Measurements from ENCODE around the gene RBFOX2. TPM values are rescaled to one million over a fixed set of nuclear protein-coding genes. Genes with fewer than 3 reads are reported as not detected.
"Not testable (repeated sequence)": the region's sequence is repeated elsewhere in the genome, so short reads cannot be mapped to it uniquely, and the experiment has no call there.

RBFOX2 gene
- polyA plus RNA-seq, 2 of the 4 experiments (the other 2 are of a cell fraction) = 30.3 to 77.7 TPM

DNA sequence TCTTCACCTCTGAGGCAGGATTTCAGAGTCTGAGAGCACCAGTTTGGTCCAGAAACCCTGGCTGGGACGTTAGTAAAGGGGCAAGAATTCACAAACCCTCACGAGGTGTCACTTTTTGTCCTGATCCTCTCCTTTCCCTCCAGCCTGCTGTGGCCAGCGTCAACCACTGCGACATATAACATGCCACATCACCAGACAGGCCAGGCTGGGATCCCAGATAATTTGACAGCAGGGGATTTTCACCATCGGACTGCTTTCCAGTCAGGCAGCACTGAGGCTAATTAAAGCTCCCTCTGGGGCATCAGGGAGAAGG lies 36.8 kb upstream of the RBFOX2 start (continued):
- TF ChIP-seq BCL3 (IDR thresholded peaks at IDR 0.05) = no peak
- TF ChIP-seq, protein P1, sequence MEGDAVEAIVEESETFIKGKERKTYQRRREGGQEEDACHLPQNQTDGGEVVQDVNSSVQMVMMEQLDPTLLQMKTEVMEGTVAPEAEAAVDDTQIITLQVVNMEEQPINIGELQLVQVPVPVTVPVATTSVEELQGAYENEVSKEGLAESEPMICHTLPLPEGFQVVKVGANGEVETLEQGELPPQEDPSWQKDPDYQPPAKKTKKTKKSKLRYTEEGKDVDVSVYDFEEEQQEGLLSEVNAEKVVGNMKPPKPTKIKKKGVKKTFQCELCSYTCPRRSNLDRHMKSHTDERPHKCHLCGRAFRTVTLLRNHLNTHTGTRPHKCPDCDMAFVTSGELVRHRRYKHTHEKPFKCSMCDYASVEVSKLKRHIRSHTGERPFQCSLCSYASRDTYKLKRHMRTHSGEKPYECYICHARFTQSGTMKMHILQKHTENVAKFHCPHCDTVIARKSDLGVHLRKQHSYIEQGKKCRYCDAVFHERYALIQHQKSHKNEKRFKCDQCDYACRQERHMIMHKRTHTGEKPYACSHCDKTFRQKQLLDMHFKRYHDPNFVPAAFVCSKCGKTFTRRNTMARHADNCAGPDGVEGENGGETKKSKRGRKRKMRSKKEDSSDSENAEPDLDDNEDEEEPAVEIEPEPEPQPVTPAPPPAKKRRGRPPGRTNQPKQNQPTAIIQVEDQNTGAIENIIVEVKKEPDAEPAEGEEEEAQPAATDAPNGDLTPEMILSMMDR (IDR thresholded peaks at IDR 0.05) = no peak
- no peak for TF ChIP-seq GATA3 (IDR thresholded peaks at IDR 0.05; ENCODE audit: borderline replicate concordance)

DNA sequence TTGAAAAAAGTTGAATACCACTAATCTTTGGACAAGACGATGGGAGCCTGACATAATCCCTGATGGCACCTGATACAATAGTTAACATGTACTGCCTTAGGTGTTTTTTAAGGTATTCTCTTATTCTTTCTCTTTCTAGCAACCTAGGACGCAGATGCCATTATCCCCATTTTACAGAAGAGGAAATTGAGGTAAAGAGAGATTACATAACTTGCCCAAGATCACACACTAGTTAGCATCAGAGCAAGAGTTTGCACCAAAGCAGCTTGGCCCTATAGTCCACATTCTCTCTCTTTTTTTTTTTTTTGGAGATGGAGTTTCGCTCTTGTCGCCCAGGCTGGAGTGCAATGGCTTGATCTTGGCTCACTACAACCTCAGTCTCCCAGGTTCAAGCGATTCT lies 35.7 kb upstream of the RBFOX2 start:
- peaks cover 5% of the 10 kb centered on the region; the same call in 2 of the 3 replicates for H3K4me1 ChIP-seq
- DNase-seq (ENCODE audit: low read depth in 1 of 2, low spot score in 1 of 2) = no peak
- no peak for ATAC-seq
- H3K4me3 ChIP-seq = no peak overlapping the region
- POLR2A ChIA-PET = interaction anchor here (1.6 to 2.3 kb wide), 2 partner anchors 12 to 36 kb away, joined by 4 to 27 read pairs; partner anchors contain the start of gene RBFOX2
- TF ChIP-seq MAFK (IDR thresholded peaks at IDR 0.05; ENCODE audit: partially characterized antibody) (no peak), PBX3 (IDR thresholded peaks at IDR 0.05) (no peak)
- no peak overlapping the region for H3K27ac ChIP-seq
- FAIRE-seq = no peak
- CTCF ChIA-PET = interaction anchor here (1.6 to 5.1 kb wide), 7 partner anchors 8 to 139 kb away, joined by 6 to 85 read pairs (median 46); partner anchors contain the start of gene RBFOX2
- 92% methylated on average over 5 of the region's 5 CpGs for WGBS (ENCODE audit: missing lambda C conversion rate)
- no peak overlapping the region for H3K4me2 ChIP-seq
- no peaks in the 10 kb centered on the region for H3K9me3 ChIP-seq

DNA sequence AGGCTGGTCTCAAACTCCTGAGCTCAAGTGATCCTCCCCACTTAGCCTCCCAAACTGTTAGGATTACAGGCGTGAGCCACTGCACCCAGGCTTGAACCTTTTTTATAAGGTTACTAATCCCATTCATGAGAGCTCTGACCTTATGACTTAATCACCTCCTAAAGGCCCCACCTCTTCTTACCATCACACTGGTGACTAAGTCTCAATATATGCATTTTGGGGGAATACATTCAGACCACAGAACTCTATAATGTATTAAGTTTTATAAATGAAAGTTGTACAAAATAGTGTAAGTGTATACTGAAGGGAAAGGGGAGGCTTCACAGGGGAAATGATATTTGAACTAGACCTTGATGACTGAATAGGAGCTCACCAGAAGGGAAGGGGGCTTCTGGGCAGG lies 28.4 kb upstream of the RBFOX2 start:
- Histone ChIP-seq H3K4me1 (peaks cover 5% of the 10 kb centered on the region; the same call in 1 of the 3 replicates), H3K4me2 (no peak overlapping the region), H3K9me3 (no peaks in the 10 kb centered on the region), H3K27ac (no peak overlapping the region), H3K4me3 (no peak overlapping the region)
- no peak for FAIRE-seq
- ChIA-PET POLR2A (interaction anchor here (0.9 kb wide), 1 partner anchor 9 kb away, joined by 4 read pairs; no protein-coding TSS in a partner anchor), CTCF (interaction anchor here (0.9 to 4.1 kb wide), 2 partner anchors 8 to 31 kb away, joined by 3 to 52 read pairs; no protein-coding TSS in a partner anchor)
- TF ChIP-seq HOXB13 (CRISPR knock-in tag; IDR thresholded peaks at IDR 0.05; ENCODE audit: low read depth) = no peak
- TF ChIP-seq CEBPB (IDR thresholded peaks at IDR 0.05) = no peak
- TF ChIP-seq SREBF2 (IDR thresholded peaks at IDR 0.05) = no peak
- TF ChIP-seq MAFK (IDR thresholded peaks at IDR 0.05; ENCODE audit: partially characterized antibody) = no peak
- no peak for TF ChIP-seq KDM5A (IDR thresholded peaks at IDR 0.05)
- TF ChIP-seq CBX8 (IDR thresholded peaks at IDR 0.05) = no peak
- no peak for TF ChIP-seq RCOR1 (IDR thresholded peaks at IDR 0.05; ENCODE audit: low read depth, low read length)
- no peak for TF ChIP-seq EP300 (IDR thresholded peaks at IDR 0.05)
- no peak for TF ChIP-seq MAZ (IDR thresholded peaks at IDR 0.05; ENCODE audit: borderline replicate concordance, low read depth, low read length)
- no peak for TF ChIP-seq ZNF302 (CRISPR knock-in tag; IDR thresholded peaks at IDR 0.05)
- no peak for ATAC-seq
- 75% methylated on average over 1 of the region's 1 CpG for WGBS (ENCODE audit: missing lambda C conversion rate)
- DNase-seq (ENCODE audit: low read depth in 1 of 2, low spot score in 1 of 2) = no peak

- H3K4me1 ChIP-seq = peaks cover 5% of the 10 kb centered on the region; the same call in 1 of the 3 replicates
- H3K4me3 ChIP-seq = no peak overlapping the region
- WGBS (ENCODE audit: missing lambda C conversion rate) = 81% methylated on average over 19 of the region's 19 CpGs
- H3K9me3 ChIP-seq = no peaks in the 10 kb centered on the region
- H3K4me2 ChIP-seq = no peak overlapping the region
- FAIRE-seq = no peak
- ChIA-PET CTCF (interaction anchor here (0.6 to 4.1 kb wide), 3 partner anchors 10 to 232 kb away, joined by 3 to 52 read pairs (median 3); no protein-coding TSS in a partner anchor), POLR2A (interaction anchor here (0.6 to 1.4 kb wide), 2 partner anchors 10 to 16 kb away, joined by 3 to 5 read pairs; no protein-coding TSS in a partner anchor)
- no peak overlapping the region for H3K27ac ChIP-seq
- TF ChIP-seq ESRRA (IDR thresholded peaks at IDR 0.05; ENCODE audit: borderline replicate concordance, low read length) (no peak), MAFK (IDR thresholded peaks at IDR 0.05; ENCODE audit: partially characterized antibody) (no peak), PBX3 (IDR thresholded peaks at IDR 0.05) (no peak), FOXS1 (CRISPR knock-in tag; IDR thresholded peaks at IDR 0.05) (no peak), GATA3 (IDR thresholded peaks at IDR 0.05; ENCODE audit: borderline replicate concordance) (no peak)
- no peak for DNase-seq (ENCODE audit: low read depth in 1 of 2, low spot score in 1 of 2)
- ATAC-seq = no peak
Observed at GRCh38 chr22:36055376-36056295, 27.0 kb upstream of the RBFOX2 start.

DNA sequence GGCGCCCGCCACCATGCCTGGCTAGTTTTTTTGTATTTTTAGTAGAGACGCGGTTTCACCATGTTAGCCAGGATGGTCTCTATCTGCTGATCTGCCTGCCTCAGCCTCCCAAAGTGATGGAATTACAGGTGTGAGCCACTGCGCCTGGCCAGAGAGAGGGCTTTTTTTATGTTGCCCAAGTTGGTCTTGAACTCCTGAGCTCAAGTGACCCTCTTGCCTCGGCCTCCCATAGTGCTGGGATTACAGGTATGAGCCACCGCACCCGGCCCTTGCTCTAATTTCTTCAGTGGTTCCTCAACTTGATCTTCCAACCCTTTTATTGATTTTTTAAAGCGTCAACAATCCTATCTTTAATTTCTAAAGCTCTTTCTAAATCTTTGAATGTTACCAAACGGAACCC lies 25.8 kb upstream of the RBFOX2 start:
- ATAC-seq; H3K4me1 ChIP-seq; DNase-seq (ENCODE audit: low read depth in 1 of 2, low spot score in 1 of 2); H3K27ac ChIP-seq; FAIRE-seq; H3K9me3 ChIP-seq; H3K4me2 ChIP-seq; H3K4me3 ChIP-seq: not testable (repeated sequence)
- ChIA-PET POLR2A (interaction anchor here (1.4 kb wide), 1 partner anchor 11 kb away, joined by 5 read pairs; no protein-coding TSS in a partner anchor), CTCF (interaction anchor here (4.1 kb wide), 1 partner anchor 11 kb away, joined by 52 read pairs; no protein-coding TSS in a partner anchor)
- 93% methylated on average over 9 of the region's 10 CpGs for WGBS (ENCODE audit: missing lambda C conversion rate)
